NCI-H2196 treated with DMSO at 0.1 percent for 48 hours (cell line): ENCODE measurements around the gene CLPTM1L.
"Not testable (repeated sequence)": the region's sequence is repeated elsewhere in the genome, so short reads cannot be mapped to it uniquely, and the experiment has no call there.

ENCODE experiments used
- DNase-seq: peaks from one replicate; lab custom pipeline; 2025; ENCODE audit not compliant: unreplicated experiment; lab: John Stamatoyannopoulos, UW

Gene CLPTM1L

GRCh38 chr5:1328237-1329110, 16.4 kb downstream of the CLPTM1L start:
- DNase-seq, result not testable (repeated sequence)

GRCh38 chr5:1326901-1327756, 17.8 kb downstream of the CLPTM1L start:
- not testable (repeated sequence) for DNase-seq

- DNase-seq, result not testable (repeated sequence)
Measured at GRCh38 chr5:1326532-1326875, 18.4 kb downstream of the CLPTM1L start.

- DNase-seq, result no peak
Measured at GRCh38 chr5:1325870-1326531, 18.9 kb downstream of the CLPTM1L start.

GRCh38 chr5:1325191-1325741, 19.6 kb downstream of the CLPTM1L start:
- DNase-seq, result no peak

- no peak for DNase-seq
Measured at GRCh38 chr5:1324719-1325190, 20.1 kb downstream of the CLPTM1L start.

- DNase-seq, result no peak
Measured at GRCh38 chr5:1324301-1324700, 20.6 kb downstream of the CLPTM1L start.

- no peak for DNase-seq
Measured at GRCh38 chr5:1323803-1324173, 21.1 kb downstream of the CLPTM1L start.

GRCh38 chr5:1322955-1323802, 21.7 kb downstream of the CLPTM1L start:
- DNase-seq, result no peak

- DNase-seq, result no peak
Measured at GRCh38 chr5:1322036-1322900, 22.6 kb downstream of the CLPTM1L start.

- no peak for DNase-seq
Measured at GRCh38 chr5:1321576-1321975, 23.3 kb downstream of the CLPTM1L start.

- DNase-seq, result no peak
Measured at GRCh38 chr5:1320436-1321344, 24.2 kb downstream of the CLPTM1L start.

GRCh38 chr5:1319436-1320256, 25.3 kb downstream of the CLPTM1L start:
- no peak for DNase-seq

GRCh38 chr5:1318659-1319251, 26.1 kb downstream of the CLPTM1L start:
- DNase-seq, result no peak

GRCh38 chr5:1317921-1318565, 26.9 kb downstream of the CLPTM1L start:
- DNase-seq, result no peak

- no peak for DNase-seq
Measured at GRCh38 chr5:1316588-1317340, 28.1 kb downstream of the CLPTM1L start.
